HG03521 (cell line): ENCODE measurements around the gene CDK2AP2.
"Not testable (repeated sequence)": the region's sequence is repeated elsewhere in the genome, so short reads cannot be mapped to it uniquely, and the experiment has no call there.

ENCODE experiments used
- ATAC-seq: cut with Tn5 transposase; IDR thresholded peaks from one replicate; pipeline ENCODE4 v1.9.1; 2021; ENCODE audit warnings: mild to moderate bottlenecking, moderate library complexity; ENCODE audit not compliant: unreplicated experiment

Gene CDK2AP2, protein sequence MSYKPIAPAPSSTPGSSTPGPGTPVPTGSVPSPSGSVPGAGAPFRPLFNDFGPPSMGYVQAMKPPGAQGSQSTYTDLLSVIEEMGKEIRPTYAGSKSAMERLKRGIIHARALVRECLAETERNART

DNA sequence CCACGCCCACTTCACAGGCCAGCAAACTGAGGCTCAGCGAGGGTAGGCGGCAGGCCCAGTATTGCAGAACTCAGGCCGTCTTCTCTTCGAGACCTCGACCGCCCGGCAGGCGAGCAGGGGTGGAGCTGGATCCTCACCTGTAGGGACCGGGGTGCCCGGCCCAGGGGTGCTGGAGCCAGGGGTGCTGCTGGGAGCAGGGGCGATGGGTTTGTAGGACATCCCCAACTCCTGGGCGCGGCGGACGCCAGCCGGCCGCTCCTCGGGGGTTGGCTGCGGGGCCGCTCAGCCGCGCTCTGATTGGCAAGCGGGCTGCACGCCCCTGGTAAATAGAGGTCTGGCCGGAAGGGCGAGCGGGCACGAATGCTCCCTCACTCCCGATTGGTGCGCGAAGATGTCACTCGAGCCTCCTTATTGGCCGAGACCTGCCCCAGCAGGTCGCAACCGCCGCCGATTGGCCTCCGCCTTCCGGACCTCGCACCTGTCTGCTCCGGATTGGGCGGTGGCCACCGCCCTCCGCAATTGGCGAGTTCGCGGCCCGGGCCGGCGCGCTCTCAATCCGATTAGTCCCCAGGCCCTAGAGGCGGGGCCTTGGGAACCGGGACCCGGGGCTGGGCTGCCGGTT is at the start of gene CDK2AP2:
Gene CDK2AP2 (minus strand): TSS at position 299 of the 622 bp plus-strand sequence. CDS start 80 bp downstream, at position 219.
- peak; percentile 77 for ATAC-seq

DNA sequence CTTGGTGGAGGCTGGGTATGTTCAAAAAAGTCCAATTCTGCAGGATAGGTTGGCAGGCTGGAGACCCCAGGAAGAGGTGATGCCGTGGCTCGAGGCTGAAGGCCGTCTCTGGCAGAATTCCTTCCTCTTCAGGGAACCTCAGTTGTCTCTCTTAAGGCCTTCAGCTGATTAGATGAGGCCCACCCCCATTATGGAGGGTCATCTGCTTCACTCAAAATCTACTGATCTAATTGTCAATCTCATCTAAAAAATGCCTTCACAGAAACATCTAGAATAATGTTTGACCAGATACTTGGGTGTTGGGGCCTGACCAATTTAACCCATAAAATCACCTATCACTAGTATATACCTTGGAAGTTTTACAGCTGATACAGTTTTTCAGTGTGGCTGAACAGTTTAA is 48.3 kb upstream of the CDK2AP2 start:
- ATAC-seq = no peak

DNA sequence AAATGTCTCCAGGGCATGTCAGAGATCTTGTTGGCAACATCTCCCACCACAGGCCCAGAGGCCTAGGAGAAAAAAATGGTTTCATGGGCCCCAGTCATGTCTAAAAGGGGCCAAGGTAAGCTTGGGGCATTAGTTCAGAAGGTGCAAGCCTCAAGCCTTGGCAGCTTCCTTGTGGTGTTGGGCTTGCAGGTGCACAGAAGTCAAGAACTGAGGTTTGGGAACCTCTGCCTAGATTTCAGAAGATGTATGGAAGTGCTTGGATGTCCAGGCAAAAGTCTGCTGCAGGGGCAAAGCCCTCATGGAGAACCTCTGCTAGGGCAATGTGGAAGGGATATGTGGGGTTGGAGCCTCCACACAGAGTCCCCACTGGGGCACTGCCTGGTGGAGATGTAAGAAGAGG is 43.7 kb upstream of the CDK2AP2 start:
- ATAC-seq = not testable (repeated sequence)

DNA sequence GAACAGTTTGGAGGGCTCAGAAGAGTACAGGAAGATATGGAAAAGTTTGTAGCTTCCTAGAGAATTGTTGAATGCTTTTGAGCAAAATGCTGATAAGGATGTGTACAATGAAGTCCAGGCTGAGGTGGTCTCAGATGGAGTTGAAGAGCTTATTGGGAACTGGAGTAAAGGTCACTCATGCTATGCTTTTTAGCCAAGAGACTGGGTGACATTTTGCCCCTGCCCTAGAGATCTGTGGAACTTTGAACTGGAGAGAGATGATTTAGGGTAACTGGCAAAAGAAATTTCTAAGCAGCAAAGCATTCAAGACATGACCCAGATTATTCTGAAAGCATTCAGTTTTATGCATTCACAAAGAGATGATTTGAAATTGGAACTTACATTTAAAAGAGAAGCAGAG is 43.2 kb upstream of the CDK2AP2 start:
- no peak for ATAC-seq

- ATAC-seq = no peak
Measured at GRCh38 chr11:67548555-67549110, 40.7 kb upstream of the CDK2AP2 start.

DNA sequence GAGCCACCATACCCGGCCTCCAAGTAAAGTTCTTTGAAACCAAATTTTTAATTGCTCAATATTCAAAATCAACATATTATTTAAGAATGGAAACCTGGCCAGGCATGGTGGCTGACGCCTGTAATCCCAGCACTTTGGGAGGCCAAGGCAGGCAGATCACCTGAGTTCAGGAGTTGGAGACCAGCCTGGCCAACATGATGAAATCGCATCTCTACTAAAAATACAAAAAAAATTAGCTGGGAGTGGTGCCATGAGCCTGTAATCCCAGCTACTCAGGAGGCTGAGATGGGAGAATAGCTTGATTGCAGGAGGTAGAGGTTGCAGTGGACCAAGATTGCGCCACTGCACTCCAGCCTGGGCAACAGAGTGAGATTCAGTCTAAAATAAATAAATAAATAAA is 40.1 kb upstream of the CDK2AP2 start:
- not testable (repeated sequence) for ATAC-seq

- ATAC-seq = no peak
Measured at GRCh38 chr11:67545280-67545679, 37.3 kb upstream of the CDK2AP2 start.

- no peak for ATAC-seq
Measured at GRCh38 chr11:67544616-67545242, 36.8 kb upstream of the CDK2AP2 start.

DNA sequence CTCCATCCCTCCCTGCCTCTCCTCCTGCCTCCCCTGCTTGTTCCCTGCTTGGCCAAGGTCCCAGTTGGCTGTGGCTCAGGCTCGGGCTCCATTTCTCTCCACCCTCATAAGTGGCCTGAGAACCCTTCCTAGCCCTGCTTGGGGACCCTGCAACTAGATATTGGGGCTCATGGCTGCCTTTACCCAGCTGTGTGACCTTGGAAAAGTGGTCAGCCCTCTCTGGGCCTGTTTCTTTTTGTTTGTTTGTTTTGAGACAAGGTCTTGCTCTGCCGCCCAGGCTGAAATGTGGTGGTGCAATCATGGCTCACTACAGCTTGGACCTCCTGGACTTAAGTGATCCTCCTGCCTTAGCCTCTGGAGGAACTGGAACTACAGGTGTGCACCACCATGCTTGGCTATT is 35.6 kb upstream of the CDK2AP2 start:
- no peak for ATAC-seq

DNA sequence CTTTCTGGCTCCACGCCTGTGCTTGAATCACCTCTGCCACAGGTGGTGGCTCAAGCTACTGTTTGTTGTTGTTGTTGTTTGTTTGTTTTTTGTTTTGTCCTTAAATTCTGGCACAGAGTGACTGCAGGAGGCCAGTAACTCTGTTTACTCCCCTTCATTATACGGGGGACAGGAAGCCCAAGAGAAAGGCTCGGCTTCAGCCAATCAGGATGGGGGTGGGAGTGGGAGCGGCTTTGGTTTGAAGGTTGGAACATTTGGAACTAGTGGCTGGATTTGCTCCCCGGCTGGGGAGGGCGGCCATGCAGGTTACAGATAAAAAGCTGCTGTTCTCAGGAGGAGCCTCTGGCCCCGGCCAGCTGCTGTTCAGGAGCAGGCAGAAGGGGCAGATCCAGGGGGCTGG is 35.0 kb upstream of the CDK2AP2 start:
- no peak for ATAC-seq

GRCh38 chr11:67542169-67542568 is 34.2 kb upstream of the CDK2AP2 start:
- no peak for ATAC-seq

DNA sequence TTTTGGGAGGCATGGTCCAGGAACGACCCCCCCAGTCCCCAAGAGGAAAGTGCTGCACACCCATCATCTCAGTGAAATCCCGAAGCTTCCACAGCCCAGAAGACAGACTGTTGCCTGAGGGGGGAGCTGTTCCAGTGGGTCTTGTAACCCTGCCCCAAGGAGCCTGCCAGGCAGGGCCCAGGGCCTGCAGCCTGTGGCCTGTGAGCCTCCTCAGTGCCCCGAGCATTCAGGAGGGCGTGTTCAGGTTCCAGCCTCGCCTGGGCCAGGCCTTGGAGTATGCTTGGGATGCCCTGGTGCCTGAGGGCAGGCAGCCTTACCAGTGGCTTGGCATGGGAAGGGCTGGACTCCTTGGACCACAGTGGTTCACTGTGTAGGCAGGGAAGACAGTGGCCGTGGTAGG is 33.2 kb upstream of the CDK2AP2 start:
- no peak for ATAC-seq

- ATAC-seq = no peak
Measured at GRCh38 chr11:67539550-67539949, 31.6 kb upstream of the CDK2AP2 start.

DNA sequence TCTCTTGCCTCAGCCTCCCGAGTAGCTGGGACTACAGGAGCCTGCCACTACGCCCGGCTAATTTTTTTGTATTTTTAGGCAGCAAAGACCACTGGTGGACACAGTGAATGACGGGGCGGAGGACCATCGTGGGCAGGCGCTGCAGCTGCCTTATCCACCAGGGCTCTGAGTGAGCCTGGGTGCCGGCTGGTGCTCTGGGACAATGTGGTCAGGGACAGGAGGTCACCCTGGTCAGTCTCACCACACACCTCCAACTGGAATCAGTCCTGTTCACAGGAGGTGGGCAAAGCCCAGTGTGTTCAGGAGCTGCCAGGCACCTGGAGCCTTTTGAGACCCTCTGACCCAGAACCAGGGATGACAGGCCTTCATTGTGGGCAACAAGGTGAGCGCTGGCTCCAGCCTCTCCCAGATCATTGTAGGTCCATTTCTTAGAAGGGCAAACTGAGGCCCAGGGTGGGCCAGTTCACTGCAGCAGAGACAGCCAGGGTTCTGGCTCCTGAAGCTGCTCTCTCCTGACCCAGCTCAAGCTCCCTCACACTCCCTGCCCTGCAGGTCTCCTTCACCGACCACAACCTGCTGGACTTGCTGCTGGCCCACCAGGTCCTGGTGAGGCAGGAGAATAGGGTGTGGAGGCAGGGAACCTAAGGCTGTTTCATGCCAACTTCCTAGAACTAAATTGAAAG is 31.0 kb upstream of the CDK2AP2 start:
- no peak for ATAC-seq

DNA sequence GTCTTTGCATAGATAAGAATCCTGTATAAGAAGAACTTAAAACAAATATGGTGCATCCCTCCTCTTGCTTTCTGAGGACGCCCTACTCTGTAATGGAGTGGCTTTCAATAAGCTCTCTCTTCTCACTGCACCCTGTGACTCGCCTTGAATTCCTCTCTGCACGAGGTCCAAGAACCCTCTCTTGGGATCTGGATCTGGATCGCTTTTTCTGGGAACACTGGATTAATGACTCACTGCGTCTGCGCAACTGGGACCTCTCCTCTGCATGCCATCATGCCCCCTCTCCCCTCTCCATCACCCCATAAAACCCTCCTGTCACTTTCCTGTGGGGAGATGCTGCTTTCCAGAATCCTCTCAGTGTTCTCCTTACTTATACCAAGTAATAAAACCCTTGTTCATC is 30.3 kb upstream of the CDK2AP2 start:
- ATAC-seq = no peak

DNA sequence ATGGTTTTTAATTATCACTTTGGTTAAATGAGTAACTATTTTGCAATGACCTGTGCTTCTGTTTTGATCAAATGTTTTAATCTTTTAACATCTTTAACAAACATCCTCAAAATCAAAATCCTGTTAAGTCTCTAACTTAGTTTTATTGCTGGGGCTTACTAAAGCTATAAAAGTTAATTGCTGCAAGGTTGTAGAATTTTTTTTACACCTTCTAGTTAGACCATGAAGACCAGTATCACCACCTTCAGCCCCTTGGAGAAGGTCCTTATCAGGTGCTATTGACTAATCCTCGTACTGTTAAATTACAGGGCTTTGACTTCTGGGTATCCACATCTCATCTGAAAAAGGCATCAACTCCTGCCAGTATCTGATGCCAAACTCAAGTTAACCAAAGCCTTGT is 27.6 kb upstream of the CDK2AP2 start:
- no peak for ATAC-seq

DNA sequence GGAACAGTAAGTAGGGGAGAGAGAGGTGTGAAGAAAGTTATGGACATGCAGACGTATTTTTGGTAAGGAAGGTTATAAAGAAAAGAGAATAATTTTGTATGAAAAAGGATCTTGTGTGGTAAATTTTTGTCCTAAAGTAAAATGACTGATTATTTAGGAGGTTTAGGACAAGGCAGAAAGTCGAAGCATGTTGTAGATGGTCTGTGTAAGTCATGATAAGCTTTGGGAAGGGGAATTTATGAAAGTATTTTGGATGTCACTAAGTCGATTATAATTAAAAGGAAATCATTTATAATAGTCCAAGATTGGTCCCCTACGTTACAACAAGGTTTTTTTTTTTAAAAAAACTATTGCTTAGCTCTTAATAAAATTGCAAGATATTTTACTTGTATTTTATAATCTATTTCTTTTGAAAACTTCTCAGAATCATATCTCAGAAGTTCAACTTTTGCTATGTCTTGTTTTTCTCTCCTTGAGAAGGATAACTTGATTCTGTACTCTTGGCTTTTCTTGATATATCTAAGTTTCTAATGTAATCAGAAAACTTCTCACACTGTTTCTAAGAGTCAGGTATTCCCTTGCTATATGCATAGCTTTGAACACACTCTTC is 26.2 kb upstream of the CDK2AP2 start:
- no peak for ATAC-seq

DNA sequence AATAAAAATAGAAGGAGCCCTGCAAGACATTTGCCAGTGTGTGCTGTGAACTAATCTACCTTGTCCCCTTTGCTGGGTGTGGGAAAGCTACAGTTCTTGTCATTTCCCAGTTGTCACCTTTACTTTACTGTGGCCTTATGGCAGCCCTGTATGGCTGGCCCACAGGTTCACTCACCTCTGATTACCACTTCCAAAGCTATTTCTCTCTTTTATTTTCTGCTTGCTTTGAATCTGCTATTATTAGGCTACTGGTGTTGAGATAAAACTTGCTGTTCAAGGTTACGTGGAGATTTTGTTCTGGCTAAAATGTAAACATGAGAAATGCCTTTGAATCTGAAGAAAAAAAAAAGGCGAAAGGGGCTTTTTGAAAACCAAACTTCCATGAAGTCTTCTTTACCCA is 24.9 kb upstream of the CDK2AP2 start:
- ATAC-seq = no peak

GRCh38 chr11:67530282-67530592 is 22.3 kb upstream of the CDK2AP2 start:
- ATAC-seq = no peak

- ATAC-seq = no peak
Measured at GRCh38 chr11:67528376-67528775, 20.4 kb upstream of the CDK2AP2 start.

DNA sequence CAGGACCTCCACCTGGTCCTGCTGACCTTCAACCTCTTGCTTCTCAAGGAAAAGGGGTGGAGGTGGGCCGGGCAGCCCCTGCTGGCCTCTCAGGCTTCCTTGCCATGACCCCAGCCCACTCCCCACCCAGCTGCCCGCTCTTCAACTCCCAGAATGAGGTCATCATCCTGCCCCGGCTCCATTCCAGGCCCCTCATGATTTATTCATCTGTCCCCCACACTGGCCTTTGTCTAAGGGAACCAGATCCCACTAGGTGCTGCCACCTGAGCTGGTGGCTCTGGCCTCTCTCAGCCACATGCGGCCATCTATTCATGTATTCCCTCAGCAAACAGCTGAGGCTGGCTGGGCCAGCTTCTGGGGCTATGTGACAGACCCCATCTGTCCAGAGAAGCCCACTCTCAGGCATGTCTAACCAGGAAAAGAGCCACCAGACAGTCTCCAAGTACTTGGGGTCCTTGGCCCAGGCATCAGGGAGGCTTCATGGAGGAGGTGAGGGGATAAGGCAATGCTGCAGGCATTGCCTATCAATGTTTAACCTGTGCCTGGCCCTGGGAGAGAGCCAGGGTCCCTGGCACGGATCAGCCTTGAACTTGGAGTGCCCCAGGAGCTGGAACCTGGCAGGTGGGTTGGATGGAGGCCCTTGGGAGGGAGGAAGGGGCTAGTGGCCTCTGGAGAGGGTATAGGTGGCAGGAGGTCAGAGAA is 17.5 kb upstream of the CDK2AP2 start:
- no peak for ATAC-seq
